IMR-90 (cell line): ENCODE results near the gene IL36A. TPM values are rescaled to one million over a fixed set of nuclear protein-coding genes. Genes with fewer than 3 reads are reported as not detected.

Experiments used
- ATAC-seq: fragments of 200-7000 bp; cut with Tn5 transposase; 2 replicates; pipeline ENCODE4 v1.9.1; 2020; ENCODE audit warnings: low read depth, mild to moderate bottlenecking, moderate library complexity
- BruUV-seq: library from RNA; stranded (reverse); fragments of 400-500 nt; replicated peaks from 2 replicates; lab custom pipeline; 2021; lab: Mats Ljungman, UMichigan
- CTCF ChIA-PET: fragments of 300-600 bp; formaldehyde crosslinking; extraction: SDS; loops from one replicate; lab custom pipeline; 2021; ENCODE audit warnings: antibody characterized with exemption; lab: Yijun Ruan, JAX
- POLR2A ChIA-PET: fragments of 300-600 bp; sonication (Branson Sonifier 250); formaldehyde crosslinking; loops from one replicate; lab custom pipeline; 2022; ENCODE audit warnings: antibody characterized with exemption; ENCODE audit not compliant: unreplicated experiment; lab: Charles Lee
- DNase-seq: peaks from one replicate; pipeline ENCODE4 v3.0.0; 2013
- H2AFZ ChIP-seq: replicated peaks from 2 replicates; pipeline ENCODE3; 2013; ENCODE audit warnings: low read length, mild to moderate bottlenecking; ENCODE audit not compliant: poor library complexity
- H2AK5ac ChIP-seq: 2 replicates; pipeline ENCODE4 v1.6.1; 2013; ENCODE audit warnings: low read depth, low read length, inconsistent platforms
- H2AK9ac ChIP-seq: replicated peaks from 2 replicates; pipeline ENCODE3; 2013; ENCODE audit warnings: mild to moderate bottlenecking, low read depth, low read length, moderate library complexity; ENCODE audit not compliant: poor library complexity
- H2BK120ac ChIP-seq: 2 replicates; pipeline ENCODE4 v1.6.1; 2013; ENCODE audit warnings: low read depth, low read length, inconsistent platforms
- H2BK15ac ChIP-seq: 3 replicates; pipeline ENCODE4 v1.6.1; 2013; ENCODE audit warnings: low read depth, low read length, inconsistent platforms
- H2BK20ac ChIP-seq: 2 replicates; pipeline ENCODE4 v1.6.1; 2013; ENCODE audit warnings: low read depth, mild to moderate bottlenecking, inconsistent platforms, low read length, moderate library complexity
- H2BK5ac ChIP-seq: 2 replicates; pipeline ENCODE4 v1.6.1; 2013; ENCODE audit warnings: mild to moderate bottlenecking, low read depth, low read length, inconsistent platforms; ENCODE audit not compliant: poor library complexity, severe bottlenecking
- H3K14ac ChIP-seq: replicated peaks from 2 replicates; pipeline ENCODE4 v1.6.1; 2013; ENCODE audit warnings: low read depth, low read length, inconsistent platforms
- H3K18ac ChIP-seq: 2 replicates; pipeline ENCODE4 v1.6.1; 2013; ENCODE audit warnings: low read depth, low read length, control low read depth
- H3K23ac ChIP-seq: 2 replicates; pipeline ENCODE4 v1.6.1; 2013; ENCODE audit warnings: low read depth, low read length, inconsistent platforms
- H3K27ac ChIP-seq: 2 replicates; pipeline ENCODE4 v1.5.1; 2013; ENCODE audit warnings: mild to moderate bottlenecking, control low read depth, low read length; ENCODE audit not compliant: insufficient read depth
- H3K27me3 ChIP-seq: 2 replicates; pipeline ENCODE4 v1.6.1; 2013; ENCODE audit warnings: low read length; ENCODE audit not compliant: control insufficient read depth, insufficient read depth
- H3K36me3 ChIP-seq: 2 replicates; pipeline ENCODE4 v1.6.1; 2013; ENCODE audit warnings: low read length, mixed read lengths; ENCODE audit not compliant: control insufficient read depth, insufficient read depth
- H3K4ac ChIP-seq: 2 replicates; pipeline ENCODE4 v1.6.1; 2013; ENCODE audit warnings: low read depth, low read length, inconsistent platforms
- H3K4me1 ChIP-seq: 2 replicates; pipeline ENCODE4 v1.6.1; 2013; ENCODE audit warnings: low read length, mixed read lengths; ENCODE audit not compliant: control insufficient read depth, insufficient read depth
- H3K4me2 ChIP-seq: 2 replicates; pipeline ENCODE4 v1.6.1; 2013; ENCODE audit warnings: low read depth, mild to moderate bottlenecking, control low read depth, low read length, moderate library complexity
- H3K4me3 ChIP-seq: 2 replicates; pipeline ENCODE4 v1.5.1; 2013; ENCODE audit warnings: low read depth, mild to moderate bottlenecking, control low read depth, low read length, moderate library complexity; ENCODE audit not compliant: insufficient read depth
- H3K56ac ChIP-seq: 2 replicates; pipeline ENCODE4 v1.6.1; 2013; ENCODE audit warnings: low read length, inconsistent platforms; ENCODE audit not compliant: insufficient read depth; ENCODE audit errors: extremely low read depth
- H3K79me1 ChIP-seq, 2 experiments: 2 replicates each; pipeline ENCODE4 v1.6.1; 2013; ENCODE audit warnings: low read length in 2 of 2, inconsistent platforms in 1 of 2, low read depth in 1 of 2
- H3K9ac ChIP-seq: 2 replicates; pipeline ENCODE4 v1.6.1; 2013; ENCODE audit warnings: low read depth, low read length, control low read depth
- H3K9me1 ChIP-seq: 2 replicates; pipeline ENCODE4 v1.6.1; 2013; ENCODE audit warnings: low read length, inconsistent platforms; ENCODE audit not compliant: insufficient read depth
- H3K9me3 ChIP-seq: 2 replicates; pipeline ENCODE4 v1.6.1; 2013; ENCODE audit warnings: low read length; ENCODE audit not compliant: control insufficient read depth, insufficient read depth
- H4K20me1 ChIP-seq: 2 replicates; pipeline ENCODE4 v1.6.1; 2013; ENCODE audit warnings: low read length, inconsistent platforms; ENCODE audit not compliant: insufficient read depth
- H4K5ac ChIP-seq: 2 replicates; pipeline ENCODE4 v1.6.1; 2013; ENCODE audit warnings: mild to moderate bottlenecking, low read depth, low read length, control low read depth
- H4K8ac ChIP-seq, 2 experiments: 2 replicates each; pipeline ENCODE4 v1.6.1; 2013; ENCODE audit warnings: low read depth in 2 of 2, low read length in 2 of 2, control low read depth in 1 of 2, inconsistent platforms in 1 of 2
- H4K91ac ChIP-seq: 2 replicates; pipeline ENCODE4 v1.6.1; 2013; ENCODE audit warnings: low read depth, low read length, inconsistent platforms; ENCODE audit not compliant: insufficient read depth
- MAZ ChIP-seq: IDR thresholded peaks from 2 replicates; pipeline ENCODE4 v1.6.1; 2012; ENCODE audit warnings: low read depth, mild to moderate bottlenecking, low read length, improper control_type of control experiment, moderate library complexity, borderline replicate concordance
- RAD21 ChIP-seq: IDR thresholded peaks from 2 replicates; pipeline ENCODE4 v1.6.1; 2012; ENCODE audit warnings: low read length, improper control_type of control experiment
- RFX5 ChIP-seq: IDR thresholded peaks from 2 replicates; pipeline ENCODE4 v1.8.0; 2012; ENCODE audit warnings: low read depth, mild to moderate bottlenecking, low read length, moderate library complexity
- WGBS, 2 experiments: methylation state at CpG; one replicate each; pipeline versions ENCODE4 v1.1.5 to v1.1.7; 2013; ENCODE audit warnings: missing lambda C conversion rate in 2 of 2; ENCODE audit not compliant: insufficient read length in 1 of 2; ENCODE audit errors: extremely low coverage in 2 of 2; 5-methylcytosine and 5-hydroxymethylcytosine counted together
- dilution Hi-C: fragments of 300-500 bp; cut with HindIII; formaldehyde crosslinking; loops from one replicate; pipeline ENCODE4 v1.14.3; 2018; ENCODE audit warnings: low sequenced_read_pairs; ENCODE audit not compliant: unreplicated experiment
- in situ Hi-C: fragments of 300-500 bp; cut with MboI; formaldehyde crosslinking; loops from 3 replicates; pipeline ENCODE4 v1.14.3; 2019; ENCODE audit warnings: low sequenced_read_pairs, inconsistent platforms, mixed read lengths
- intact Hi-C: fragments of 100-400 bp; cut with micrococcal nuclease; formaldehyde crosslinking; loops from 2 replicates; pipeline ENCODE4 v1.10.0; 2022
- polyA plus RNA-seq, 3 experiments: library from polyadenylated mRNA; depleted of rRNA; stranded (reverse); fragments of >200 nt; gene quantifications; 2 replicates each; pipeline ENCODE4 v1.2.3, GENCODE V29; 2012; ENCODE audit warnings: low replicate concordance in 1 of 3
- total RNA-seq: library from RNA; depleted of rRNA; stranded (reverse); fragments of >200 nt; gene quantifications from 2 replicates; pipeline ENCODE4 v1.2.3, GENCODE V29; 2012

IL36A gene
- total and polyA plus RNA-seq, 2 of the 4 experiments (the other 2 are of a cell fraction) = not detected

- no peak overlapping the region for H2BK20ac ChIP-seq
- H2BK15ac ChIP-seq = no peak overlapping the region
- POLR2A ChIA-PET = no interaction called here
- no peak overlapping the region for H3K14ac ChIP-seq
- H3K9ac ChIP-seq = no peak overlapping the region
- BruUV-seq = no TSS peak
- DNase-seq (no peak), ATAC-seq (no peak)
- H3K4me3 ChIP-seq = no peak overlapping the region
- CTCF ChIA-PET = no interaction called here
- H3K23ac ChIP-seq = no peak overlapping the region
- no peak overlapping the region for H2AK5ac ChIP-seq
- no peak overlapping the region for H3K4me2 ChIP-seq
- no CpG with 5 or more reads among the region's 2 CpGs for WGBS, 2 experiments
- peaks cover 12% of the 10 kb centered on the region for H3K27me3 ChIP-seq
- TF ChIP-seq MAZ = no peak
- TF ChIP-seq RFX5 = no peak
- no peak for TF ChIP-seq RAD21
- H3K27ac ChIP-seq = no peak overlapping the region
- H3K36me3 ChIP-seq = no peaks in the 10 kb centered on the region
- H3K4me1 ChIP-seq = no peaks in the 10 kb centered on the region
- no peak overlapping the region for H2AFZ ChIP-seq
- dilution Hi-C loops (no loop called here), in situ Hi-C loops (no loop called here), intact Hi-C loops (no loop called here)
- H2AK9ac ChIP-seq = no peak overlapping the region
- no peak overlapping the region for H2BK120ac ChIP-seq
- no peak overlapping the region for H2BK5ac ChIP-seq
- H3K9me1 ChIP-seq = no peaks in the 10 kb centered on the region
- no peak overlapping the region for H4K91ac ChIP-seq
- H3K18ac ChIP-seq = no peak overlapping the region
- H4K20me1 ChIP-seq = no peaks in the 10 kb centered on the region
- no peaks in the 10 kb centered on the region for H3K79me1 ChIP-seq
- H4K5ac ChIP-seq = no peak overlapping the region
- no peak overlapping the region for H3K56ac ChIP-seq
- no peak overlapping the region for H3K4ac ChIP-seq
- no peak overlapping the region for H4K8ac ChIP-seq
- no peaks in the 10 kb centered on the region for H3K9me3 ChIP-seq
These were observed 33.9 kb downstream of the IL36A start for GRCh38 chr2:113039158-113039557.
